WI38 (cell line): ENCODE measurements around the gene DSCAML1.

Source experiments
- H3K4me3 ChIP-seq: 2 replicates; pipeline ENCODE4 v1.5.1; 2011; ENCODE audit warnings: low read depth, mild to moderate bottlenecking, control low read depth, low read length
- TF ChIP-seq, protein P1 (sequence below): IDR thresholded peaks from 2 replicates; pipeline ENCODE4 v1.5.1; 2012; ENCODE audit warnings: low read depth, mild to moderate bottlenecking, control low read depth, low read length

Gene DSCAML1

DNA sequence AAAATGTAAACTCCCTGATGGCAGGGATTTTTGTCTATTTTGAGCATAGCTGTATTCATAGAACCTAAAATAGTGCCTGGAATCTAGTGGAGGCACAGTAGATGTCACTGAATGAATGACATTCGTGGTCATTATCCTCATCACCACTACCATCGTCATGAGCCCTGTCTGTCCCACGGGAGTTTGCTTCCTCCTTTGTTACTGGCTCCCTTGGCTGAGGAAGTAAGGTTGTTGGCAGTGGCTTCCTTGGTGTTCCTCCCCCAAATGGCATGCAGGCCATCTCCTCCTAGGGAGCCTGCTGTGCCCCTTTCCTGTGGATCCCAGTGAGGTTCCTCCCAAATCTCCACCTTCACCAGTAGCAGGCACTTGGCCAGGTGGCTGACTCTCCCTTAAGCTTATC is 286.4 kb downstream of the DSCAML1 start:
- no peak overlapping the region for H3K4me3 ChIP-seq
- TF ChIP-seq, protein P1, sequence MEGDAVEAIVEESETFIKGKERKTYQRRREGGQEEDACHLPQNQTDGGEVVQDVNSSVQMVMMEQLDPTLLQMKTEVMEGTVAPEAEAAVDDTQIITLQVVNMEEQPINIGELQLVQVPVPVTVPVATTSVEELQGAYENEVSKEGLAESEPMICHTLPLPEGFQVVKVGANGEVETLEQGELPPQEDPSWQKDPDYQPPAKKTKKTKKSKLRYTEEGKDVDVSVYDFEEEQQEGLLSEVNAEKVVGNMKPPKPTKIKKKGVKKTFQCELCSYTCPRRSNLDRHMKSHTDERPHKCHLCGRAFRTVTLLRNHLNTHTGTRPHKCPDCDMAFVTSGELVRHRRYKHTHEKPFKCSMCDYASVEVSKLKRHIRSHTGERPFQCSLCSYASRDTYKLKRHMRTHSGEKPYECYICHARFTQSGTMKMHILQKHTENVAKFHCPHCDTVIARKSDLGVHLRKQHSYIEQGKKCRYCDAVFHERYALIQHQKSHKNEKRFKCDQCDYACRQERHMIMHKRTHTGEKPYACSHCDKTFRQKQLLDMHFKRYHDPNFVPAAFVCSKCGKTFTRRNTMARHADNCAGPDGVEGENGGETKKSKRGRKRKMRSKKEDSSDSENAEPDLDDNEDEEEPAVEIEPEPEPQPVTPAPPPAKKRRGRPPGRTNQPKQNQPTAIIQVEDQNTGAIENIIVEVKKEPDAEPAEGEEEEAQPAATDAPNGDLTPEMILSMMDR: no peak

DNA sequence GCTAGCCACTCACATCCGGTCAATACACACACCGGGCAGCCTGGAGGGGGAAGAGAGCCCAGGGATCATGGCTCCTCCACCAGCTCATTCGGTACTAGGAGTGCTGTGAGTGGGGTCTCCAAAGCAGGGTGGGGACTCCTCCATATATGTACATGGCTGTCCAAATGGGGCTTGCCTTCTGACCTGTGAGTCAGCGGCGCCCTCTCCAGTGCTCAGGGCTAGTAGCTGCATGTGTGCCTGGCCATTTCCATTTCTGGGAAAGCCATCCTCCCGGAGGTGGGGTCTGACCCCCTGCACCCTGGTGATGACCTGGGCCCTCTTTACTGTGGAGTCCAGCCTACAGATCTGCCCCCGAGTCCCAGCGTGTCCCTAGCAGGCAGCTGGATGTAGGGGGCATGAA is 287.5 kb downstream of the DSCAML1 start:
- TF ChIP-seq, protein P1: no peak

DNA sequence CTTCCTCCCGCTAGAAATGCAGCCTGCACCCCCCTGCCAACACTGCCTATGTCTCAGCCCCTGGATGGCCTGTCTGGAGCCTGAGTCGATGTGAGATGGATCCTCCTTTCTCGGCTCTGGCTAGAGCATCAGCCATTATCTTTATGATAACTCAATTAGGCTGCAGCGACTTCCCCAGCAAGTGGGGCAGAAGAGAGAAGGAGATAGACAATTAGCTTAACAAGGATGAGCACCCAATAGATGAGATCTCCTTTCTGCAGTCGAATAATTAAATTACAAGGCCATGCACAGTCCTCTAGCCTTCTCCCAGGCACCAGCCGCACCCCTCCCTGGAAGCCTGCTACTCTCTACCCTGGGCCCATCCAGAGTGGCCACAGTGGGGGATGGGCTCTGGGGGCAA is 290.0 kb downstream of the DSCAML1 start:
- no peak overlapping the region for H3K4me3 ChIP-seq
- TF ChIP-seq, protein P1: no peak

More for the DNA sequence above, 287.5 kb downstream of the DSCAML1 start:
- no peak overlapping the region for H3K4me3 ChIP-seq

DNA sequence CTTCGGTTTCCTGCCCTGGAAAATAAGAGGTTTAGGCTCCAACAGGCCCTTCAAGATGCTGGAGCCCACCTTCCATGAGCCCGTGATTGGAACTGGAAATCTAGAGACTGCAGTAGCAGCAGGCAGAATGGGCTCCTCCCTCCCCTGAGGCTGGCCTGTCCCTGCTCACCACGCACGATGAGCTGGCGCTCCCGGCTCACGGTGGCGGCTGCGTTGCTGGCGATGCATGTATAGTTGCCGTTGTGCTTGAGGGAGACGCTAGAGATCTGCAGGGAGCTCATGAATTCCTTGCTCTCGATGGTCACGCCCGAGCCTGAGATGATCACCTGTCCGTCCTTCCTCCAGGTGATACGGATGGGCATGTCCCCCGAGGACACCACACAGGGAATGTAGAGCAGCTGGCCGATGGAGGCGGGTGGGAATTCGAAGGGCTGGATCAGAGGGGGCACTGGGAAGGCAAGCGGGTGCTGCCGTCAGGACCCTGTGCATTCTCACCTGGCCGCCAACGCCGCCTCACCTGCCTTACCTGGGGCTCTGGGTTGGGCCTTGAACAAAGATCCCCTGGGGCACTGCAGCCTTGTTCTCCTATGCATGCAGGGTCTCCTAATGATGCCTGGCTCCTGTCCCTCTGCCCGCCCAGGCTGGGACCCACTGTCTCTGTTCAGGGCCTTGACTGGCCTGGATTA is 291.6 kb downstream of the DSCAML1 start:
- no peak overlapping the region for H3K4me3 ChIP-seq
- TF ChIP-seq, protein P1: no peak

DNA sequence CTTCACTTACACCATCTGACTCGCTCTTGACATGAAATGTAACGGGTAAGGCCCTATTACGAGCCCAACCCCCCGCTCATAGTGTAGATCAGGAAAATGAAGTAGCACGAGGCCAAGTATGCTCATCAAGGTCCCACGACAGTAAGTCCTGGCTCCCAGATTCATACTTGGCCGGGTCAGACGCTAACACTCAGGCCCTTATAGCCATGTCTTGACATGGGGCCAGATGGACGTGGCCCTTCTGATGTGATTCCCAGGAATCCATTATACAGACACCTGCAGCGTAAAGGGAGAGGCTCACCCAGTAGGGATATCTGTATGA is 294.3 kb downstream of the DSCAML1 start:
- TF ChIP-seq, protein P1: no peak
- H3K4me3 ChIP-seq: no peak overlapping the region

DNA sequence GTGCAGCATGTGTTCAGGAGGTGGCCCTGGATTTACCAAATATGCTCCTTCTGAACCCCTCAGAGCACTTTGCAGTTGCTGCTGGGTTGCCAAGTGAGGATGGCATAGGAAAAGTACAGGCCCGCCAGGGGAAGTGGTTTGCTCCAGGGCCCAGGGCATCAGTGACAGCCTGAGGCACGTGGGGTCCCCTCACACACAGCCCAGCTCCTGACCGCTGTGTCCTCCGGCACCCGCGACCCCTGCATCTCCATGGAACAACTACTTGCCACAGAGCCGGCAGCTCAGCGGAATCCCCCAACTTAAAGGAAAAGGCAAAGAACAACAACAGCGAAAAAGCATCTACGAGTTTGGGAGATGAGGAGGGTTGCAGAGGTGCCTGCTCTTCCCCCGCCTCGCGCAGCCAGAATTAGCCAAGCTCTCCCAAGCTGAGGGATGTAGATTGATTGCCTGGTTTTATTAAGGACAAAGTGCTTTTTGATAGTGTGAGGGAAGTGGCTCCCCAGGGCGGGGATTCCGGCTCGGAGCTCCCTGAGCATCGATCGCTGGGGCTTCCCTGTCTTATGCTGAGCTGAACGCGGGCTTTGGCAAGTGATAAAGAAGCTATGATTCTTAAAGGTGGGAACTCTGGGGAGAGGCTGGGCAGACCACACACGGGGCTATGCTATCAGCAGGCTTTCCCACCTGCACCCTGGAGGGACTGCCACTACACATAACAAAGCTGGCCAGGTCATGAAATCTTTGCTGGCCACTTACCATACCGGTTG is 294.8 kb downstream of the DSCAML1 start:
- TF ChIP-seq, protein P1: no peak
- H3K4me3 ChIP-seq: no peak overlapping the region

DNA sequence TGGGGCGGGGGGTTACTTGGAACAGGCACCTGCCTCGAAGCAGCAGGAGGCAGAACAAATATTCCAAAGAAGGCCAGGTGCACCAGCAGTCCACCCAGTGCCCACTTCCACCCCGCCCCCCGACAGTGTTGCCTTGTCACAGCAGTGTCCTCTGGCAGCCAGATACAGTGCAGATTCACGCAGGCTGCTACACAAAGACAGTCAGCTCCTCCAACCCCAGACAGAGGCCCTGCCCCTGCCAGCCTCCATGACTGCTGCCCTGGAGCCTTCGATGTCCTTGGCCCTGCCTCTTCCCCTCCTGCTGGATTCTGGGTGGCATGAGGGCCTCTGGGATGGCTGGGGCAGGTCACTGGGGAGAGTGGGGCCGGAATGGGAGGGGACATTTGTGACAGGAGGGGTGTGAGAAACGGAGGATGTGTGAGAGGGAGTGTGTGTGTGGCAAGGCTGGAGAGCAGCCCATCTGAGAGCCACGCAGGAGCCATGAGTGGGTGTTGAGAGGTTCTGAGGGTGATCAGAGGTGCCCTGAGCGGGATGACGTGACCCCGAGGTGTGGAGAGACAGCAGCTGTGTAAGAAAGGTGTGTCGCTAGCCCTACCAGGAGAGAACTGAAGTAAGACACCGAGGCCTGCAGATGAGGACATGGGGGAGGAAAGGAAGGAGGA is 295.6 kb downstream of the DSCAML1 start:
- no peak overlapping the region for H3K4me3 ChIP-seq
- TF ChIP-seq, protein P1: no peak
